Spinal cord (tissue), 10 donors: ENCODE measurements around the gene TMEM213. TPM values are rescaled to one million over a fixed set of nuclear protein-coding genes. Genes with fewer than 3 reads are reported as not detected.
A peak's percentile ranks its signal among the peaks of the same experiment; 100 is the strongest.
"Not testable (repeated sequence)": the region's sequence is repeated elsewhere in the genome, so short reads cannot be mapped to it uniquely, and the experiment has no call there.

ENCODE experiments used
- DNase-seq, 6 donors: peaks; one replicate each; pipeline versions ENCODE4 v3.0.0 to v3.0.0-alpha.2; 2013 to 2015; ENCODE audit warnings: low spot score in 6 of 6, low read depth in 4 of 6
- H3K27ac ChIP-seq: one replicate; pipeline ENCODE4 v1.5.1; 2013; ENCODE audit warnings: low read depth, low read length, control low read depth
- H3K27me3 ChIP-seq: one replicate; pipeline ENCODE4 v1.6.1; 2013; ENCODE audit warnings: low read length; ENCODE audit not compliant: control insufficient read depth, insufficient read depth
- H3K36me3 ChIP-seq: one replicate; pipeline ENCODE4 v1.6.1; 2013; ENCODE audit warnings: low read length; ENCODE audit not compliant: control insufficient read depth, insufficient read depth
- H3K4me1 ChIP-seq: one replicate; pipeline ENCODE4 v1.6.1; 2013; ENCODE audit warnings: low read length; ENCODE audit not compliant: control insufficient read depth, insufficient read depth
- H3K4me3 ChIP-seq: one replicate; pipeline ENCODE4 v1.5.1; 2013; ENCODE audit warnings: low read depth, low read length, control low read depth
- H3K9me3 ChIP-seq: one replicate; pipeline ENCODE4 v1.6.1; 2013; ENCODE audit warnings: low read length; ENCODE audit not compliant: control insufficient read depth, insufficient read depth
- WGBS: methylation state at CpG from one replicate; pipeline ENCODE4 v1.1.5; 2013; ENCODE audit warnings: missing lambda C conversion rate; ENCODE audit not compliant: insufficient coverage; 5-methylcytosine and 5-hydroxymethylcytosine counted together
- polyA plus RNA-seq, 2 donors: library from polyadenylated mRNA; unstranded; fragments of 120-200 nt; gene quantifications; one replicate each; pipeline ENCODE4 v1.2.1, GENCODE V29; 2013; ENCODE audit not compliant: insufficient read length in 2 of 2
- total RNA-seq, 2 donors: library from RNA; depleted of rRNA in 1 of 2; stranded (reverse); fragments of 120-200 nt in 1 of 2; fragments of >200 nt in 1 of 2; gene quantifications; one replicate each; pipeline versions ENCODE4 v1.2.3 to v1.2.4, GENCODE V29; 2013 to 2014
- donor health status: healthy.

Gene TMEM213
- total and polyA plus RNA-seq, 4 donors, result 0.77 to 0.87 TPM; not detected in 2

DNA sequence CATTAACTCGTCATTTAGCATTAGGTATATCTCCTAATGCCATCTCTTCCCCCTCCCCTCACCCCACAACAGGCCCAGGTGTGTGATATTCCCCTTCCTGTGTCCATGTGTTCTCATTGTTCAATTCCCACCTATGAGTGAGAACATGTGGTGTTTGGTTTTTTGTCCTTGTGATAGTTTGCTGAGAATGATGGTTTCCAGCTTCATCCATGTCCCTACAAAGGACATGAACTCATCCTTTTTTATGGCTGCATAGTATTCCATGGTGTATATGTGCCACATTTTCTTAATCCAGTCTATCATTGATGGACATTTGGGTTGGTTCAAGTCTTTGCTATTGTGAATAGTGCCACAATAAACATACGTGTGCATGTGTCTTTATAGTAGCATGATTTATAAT, 13.5 kb downstream of the TMEM213 start:
- WGBS, result no CpG with 5 or more reads among the region's 2 CpGs
- H3K9me3 ChIP-seq, H3K27ac ChIP-seq, H3K4me3 ChIP-seq, H3K4me1 ChIP-seq, DNase-seq, H3K27me3 ChIP-seq, H3K36me3 ChIP-seq: not testable (repeated sequence)

DNA sequence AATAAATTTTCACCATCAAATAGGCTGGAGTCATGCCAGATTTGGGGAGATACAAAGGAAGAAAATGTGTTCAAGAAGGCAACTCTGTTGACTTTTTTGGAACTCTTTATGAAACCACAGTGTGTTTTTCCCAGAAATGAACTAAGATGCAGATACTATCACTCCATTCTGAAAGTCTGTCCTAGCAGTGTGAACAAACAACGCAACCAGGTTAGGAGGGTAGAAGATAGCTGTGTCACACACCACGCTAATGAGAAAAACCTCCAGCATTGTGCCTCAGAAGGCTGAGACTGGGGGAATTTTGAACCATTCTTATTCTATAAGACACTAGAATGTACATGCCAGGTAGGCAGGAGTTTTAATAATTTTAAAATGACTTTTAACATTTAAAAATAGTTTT, 16.2 kb downstream of the TMEM213 start:
- Histone ChIP-seq H3K4me3 (no peak overlapping the region), H3K36me3 (no peaks in the 10 kb centered on the region), H3K27ac (no peak overlapping the region), H3K27me3 (no peaks in the 10 kb centered on the region), H3K4me1 (no peaks in the 10 kb centered on the region), H3K9me3 (no peaks in the 10 kb centered on the region)
- no CpG with 5 or more reads among the region's 2 CpGs for WGBS
- DNase-seq, result no peak

DNA sequence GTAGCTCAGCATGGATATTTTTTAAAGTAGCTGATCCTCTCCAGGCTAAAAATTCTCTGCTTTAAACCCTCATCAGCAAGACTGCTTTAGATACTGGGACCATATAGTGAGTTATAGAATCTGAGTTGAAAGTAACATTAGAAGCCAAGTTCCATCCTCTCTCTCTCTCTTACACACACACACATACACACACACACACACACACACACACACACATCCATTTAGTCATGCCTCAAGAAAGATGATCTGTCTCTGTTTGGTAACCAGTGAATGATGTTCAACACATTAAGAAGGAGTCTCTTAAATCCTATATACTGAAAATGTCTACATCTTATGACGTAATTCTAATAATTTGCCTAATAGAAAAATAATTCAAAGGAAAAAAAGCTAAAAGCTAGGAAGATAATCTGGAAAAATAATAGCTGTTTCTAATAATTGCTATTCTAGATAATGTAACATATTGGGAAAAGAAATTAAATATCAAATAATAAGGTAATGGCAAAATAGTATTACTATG, 17.1 kb downstream of the TMEM213 start:
- no peak overlapping the region for H3K4me3 ChIP-seq
- H3K4me1 ChIP-seq, result no peaks in the 10 kb centered on the region
- no peaks in the 10 kb centered on the region for H3K27me3 ChIP-seq
- H3K27ac ChIP-seq, result no peak overlapping the region
- no CpG with 5 or more reads among the region's 1 CpG for WGBS
- H3K36me3 ChIP-seq, result no peaks in the 10 kb centered on the region
- H3K9me3 ChIP-seq, result no peaks in the 10 kb centered on the region
- no peak for DNase-seq

DNA sequence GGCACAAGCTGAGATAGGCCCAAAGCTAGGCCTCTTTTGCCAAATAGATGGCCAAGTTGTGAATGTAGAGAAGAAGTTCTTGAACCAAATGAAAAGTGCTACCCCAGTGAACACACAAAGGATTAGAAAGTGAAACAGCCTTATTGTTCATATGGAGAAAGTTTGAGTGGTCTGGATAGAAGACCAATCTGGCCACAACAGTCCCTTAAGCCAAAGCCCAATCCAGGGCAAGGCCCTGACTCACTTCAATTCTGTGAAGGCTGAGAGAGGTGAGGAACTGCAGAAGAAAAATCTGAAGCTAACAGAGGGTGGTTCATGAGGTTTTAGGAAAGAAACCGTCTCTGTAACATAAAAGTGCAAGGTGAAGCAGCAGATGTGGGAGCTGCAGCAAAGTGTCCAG, 18.9 kb downstream of the TMEM213 start:
- Histone ChIP-seq H3K27ac (no peak overlapping the region), H3K4me3 (no peak overlapping the region), H3K4me1 (no peaks in the 10 kb centered on the region), H3K36me3 (no peaks in the 10 kb centered on the region), H3K27me3 (no peaks in the 10 kb centered on the region), H3K9me3 (no peaks in the 10 kb centered on the region)
- no peak for DNase-seq
- 83% methylated on average over 1 of the region's 1 CpG for WGBS

DNA sequence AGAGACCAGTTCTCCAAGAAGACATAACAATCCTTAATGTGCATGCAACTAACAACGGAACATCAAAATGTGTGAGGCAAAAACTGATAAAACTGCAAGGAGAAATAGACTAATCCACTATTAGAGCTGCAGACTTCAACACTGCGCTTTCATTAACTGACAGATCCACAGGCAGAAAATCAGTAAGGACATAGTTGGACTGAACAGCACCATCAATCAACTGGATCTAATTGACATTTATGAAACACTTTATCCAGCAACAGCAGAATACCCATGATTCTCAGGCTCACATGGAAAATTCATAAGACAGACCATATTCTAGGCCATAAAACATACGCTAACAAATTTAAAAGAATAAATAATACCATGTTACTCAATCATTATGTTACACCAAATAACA, 21.8 kb downstream of the TMEM213 start:
- H3K27ac ChIP-seq, result no peak overlapping the region
- no peak overlapping the region for H3K4me3 ChIP-seq
- no peaks in the 10 kb centered on the region for H3K27me3 ChIP-seq
- H3K9me3 ChIP-seq, result no peaks in the 10 kb centered on the region
- no peaks in the 10 kb centered on the region for H3K4me1 ChIP-seq
- H3K36me3 ChIP-seq, result no peaks in the 10 kb centered on the region
- peak in 1 of 6 donors; percentile 23 for DNase-seq
- 100% methylated on average over 2 of the region's 3 CpGs for WGBS

DNA sequence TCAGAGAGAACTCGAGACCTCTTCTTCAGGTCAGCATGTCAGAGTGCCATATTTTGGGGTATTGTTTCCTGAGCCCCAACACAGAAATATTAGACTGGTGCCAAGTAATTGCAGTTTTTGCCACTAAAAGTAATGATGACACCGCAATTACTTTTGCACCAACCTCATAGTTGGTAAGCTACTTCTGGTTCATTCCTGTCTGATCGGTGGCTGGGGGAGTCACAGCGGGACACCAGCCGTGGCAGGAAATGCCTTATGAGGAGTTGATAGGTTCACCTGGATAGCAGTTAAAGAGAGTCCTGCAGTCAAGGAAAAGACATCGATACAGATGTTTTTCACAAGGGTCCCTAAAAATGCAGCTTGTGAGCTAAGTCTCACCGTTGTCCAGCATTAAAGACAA, 24.1 kb downstream of the TMEM213 start:
- DNase-seq, result no peak
- H3K9me3 ChIP-seq, result no peaks in the 10 kb centered on the region
- H3K27me3 ChIP-seq, result no peaks in the 10 kb centered on the region
- no peaks in the 10 kb centered on the region for H3K36me3 ChIP-seq
- H3K4me3 ChIP-seq, result no peak overlapping the region
- no peak overlapping the region for H3K27ac ChIP-seq
- WGBS, result 86% methylated on average over 6 of the region's 7 CpGs
- H3K4me1 ChIP-seq, result no peaks in the 10 kb centered on the region

DNA sequence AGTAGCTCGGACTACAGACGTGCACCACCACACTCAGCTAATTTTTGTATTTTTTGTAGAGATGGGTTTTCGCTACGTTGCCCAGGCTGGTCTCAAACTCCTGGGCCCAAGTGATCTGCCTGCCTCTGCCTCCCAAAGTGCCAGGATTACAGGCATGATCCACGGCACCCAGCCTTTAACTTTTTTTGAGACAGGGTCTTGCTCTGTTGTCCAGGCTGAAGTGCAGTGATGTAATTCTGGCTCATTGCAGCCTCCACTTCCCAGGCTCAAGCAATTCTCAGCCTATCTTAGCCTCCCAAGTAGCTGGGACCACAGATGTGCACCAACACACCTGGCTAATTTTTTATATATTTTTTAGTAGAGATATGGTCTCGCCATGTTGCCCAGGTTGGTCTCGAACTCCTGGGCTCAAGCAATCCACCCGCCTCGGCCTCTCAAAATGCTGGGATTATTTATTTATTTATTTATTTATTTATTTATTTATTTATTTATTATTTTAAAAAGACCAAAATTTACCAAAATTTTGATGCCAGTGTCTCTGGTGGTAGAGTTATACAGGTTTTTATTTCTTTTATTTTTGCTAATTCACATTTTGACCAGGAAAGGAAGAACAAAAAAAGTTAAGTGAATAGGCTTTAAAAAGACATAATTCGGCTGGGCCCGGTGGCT, 25.2 kb downstream of the TMEM213 start:
- Histone ChIP-seq H3K27ac (no peak overlapping the region), H3K27me3 (no peaks in the 10 kb centered on the region), H3K4me3 (no peak overlapping the region), H3K4me1 (no peaks in the 10 kb centered on the region), H3K9me3 (no peaks in the 10 kb centered on the region), H3K36me3 (no peaks in the 10 kb centered on the region)
- no peak for DNase-seq
- 97% methylated on average over 3 of the region's 11 CpGs for WGBS

DNA sequence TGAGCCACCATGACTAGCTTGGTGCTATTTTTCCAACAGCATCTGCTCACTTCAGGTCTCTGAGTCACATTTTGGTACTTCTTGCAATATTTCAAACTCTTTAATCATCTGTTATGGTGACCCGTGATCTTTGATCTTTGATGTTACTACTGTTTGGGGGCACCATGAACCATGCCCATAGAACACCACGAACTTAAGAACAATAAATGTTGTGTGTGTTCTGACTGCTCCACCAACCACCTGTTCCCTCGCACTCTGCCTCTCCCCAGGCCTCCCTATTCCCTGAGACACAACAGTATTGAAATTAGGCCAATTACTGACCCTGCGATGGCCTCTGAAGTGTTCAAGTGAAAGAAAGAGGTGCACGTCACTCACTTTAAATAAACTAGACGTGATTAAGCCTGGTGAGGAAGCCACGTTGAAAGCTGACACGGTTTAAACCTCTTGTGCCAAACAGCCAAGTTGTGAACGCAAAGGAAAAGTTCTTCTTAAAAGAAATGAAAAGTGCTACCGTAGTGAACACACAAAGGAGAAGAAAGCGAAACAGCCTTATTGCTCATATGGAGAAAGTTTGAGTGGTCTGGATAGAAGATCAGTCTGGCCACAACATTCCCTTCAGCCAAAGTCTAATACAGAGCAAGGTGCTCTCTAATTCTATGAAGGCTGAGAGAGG, 27.4 kb downstream of the TMEM213 start:
- H3K27ac ChIP-seq, result no peak overlapping the region
- H3K36me3 ChIP-seq, result no peaks in the 10 kb centered on the region
- peaks cover 1% of the 10 kb centered on the region for H3K9me3 ChIP-seq
- no peaks in the 10 kb centered on the region for H3K4me1 ChIP-seq
- H3K27me3 ChIP-seq, result no peaks in the 10 kb centered on the region
- 85% methylated on average over 5 of the region's 11 CpGs for WGBS
- no peak overlapping the region for H3K4me3 ChIP-seq
- no peak for DNase-seq

DNA sequence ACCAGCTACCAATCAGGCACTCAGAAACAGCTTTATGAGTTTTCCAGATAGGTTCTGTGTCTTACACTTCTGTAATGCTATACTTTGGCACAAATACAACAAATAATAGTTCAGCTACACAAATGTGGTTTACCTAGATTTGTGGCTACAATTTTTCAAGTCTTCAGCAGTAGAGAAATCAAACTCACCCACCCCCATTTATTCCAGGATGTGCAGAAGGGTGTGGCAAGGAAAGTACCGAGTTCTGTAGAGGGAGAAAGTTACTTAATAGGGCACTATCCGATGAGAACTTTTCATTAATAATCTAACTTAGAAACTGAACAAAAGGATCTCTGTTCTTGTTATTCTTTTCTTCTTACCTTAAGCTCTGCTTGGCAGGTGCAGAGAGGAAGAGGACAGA, 30.5 kb downstream of the TMEM213 start:
- no peak for DNase-seq
- Histone ChIP-seq H3K4me3 (no peak overlapping the region), H3K27me3 (no peaks in the 10 kb centered on the region), H3K9me3 (peaks cover 1% of the 10 kb centered on the region), H3K36me3 (peaks cover 5% of the 10 kb centered on the region), H3K4me1 (no peaks in the 10 kb centered on the region), H3K27ac (no peak overlapping the region)
- no CpG with 5 or more reads among the region's 2 CpGs for WGBS

DNA sequence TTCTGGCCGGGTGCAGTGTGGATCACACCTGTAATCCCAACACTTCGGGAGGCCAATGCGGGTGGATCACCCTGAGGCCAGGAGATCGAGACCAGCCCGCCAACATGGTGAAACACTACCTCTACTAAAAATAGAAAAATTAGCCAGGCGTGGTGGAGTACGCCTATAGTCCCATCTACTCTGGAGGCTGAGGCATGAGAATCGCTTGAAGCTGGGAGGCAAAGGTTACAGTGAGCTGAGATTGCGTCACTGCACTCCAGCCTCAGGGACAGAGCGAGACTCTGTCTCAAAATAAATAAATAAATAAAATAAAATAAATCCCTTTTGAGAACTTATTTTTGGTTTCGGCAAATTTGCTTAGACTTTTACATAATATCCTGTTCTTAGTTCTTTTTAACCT, 31.5 kb downstream of the TMEM213 start:
- H3K27ac ChIP-seq, result no peak overlapping the region
- no peaks in the 10 kb centered on the region for H3K4me1 ChIP-seq
- H3K9me3 ChIP-seq, result peaks cover 1% of the 10 kb centered on the region
- H3K36me3 ChIP-seq, result peaks cover 6% of the 10 kb centered on the region
- DNase-seq, result no peak
- no peak overlapping the region for H3K4me3 ChIP-seq
- WGBS, result 60% methylated on average over 3 of the region's 11 CpGs
- no peaks in the 10 kb centered on the region for H3K27me3 ChIP-seq
